Esophagus mucosa (tissue), 1 donor: Measurements from ENCODE around the gene USP15. TPM values are rescaled to one million over a fixed set of nuclear protein-coding genes. Genes with fewer than 3 reads are reported as not detected.

Source experiments
- ATAC-seq: fragments of 200-7000 bp; cut with Tn5 transposase; one replicate; pipeline ENCODE4 v1.9.1; 2020
- total RNA-seq: library from RNA; stranded (reverse); gene quantifications from one replicate; pipeline ENCODE4 v1.2.4, GENCODE V29; 2023
- donor health status: DM: yes; HTN: yes; CAD: no.

Gene USP15
- total RNA-seq, 1 donor from 2014 or later = 45.1 TPM

- no peak for ATAC-seq
Observed at GRCh38 chr12:62285284-62285683, 25.1 kb downstream of the USP15 start.

GRCh38 chr12:62288328-62288727, 28.1 kb downstream of the USP15 start:
- ATAC-seq = no peak

GRCh38 chr12:62290846-62291245, 30.6 kb downstream of the USP15 start:
- no peak for ATAC-seq

GRCh38 chr12:62291864-62292760, 31.9 kb downstream of the USP15 start:
- ATAC-seq = peak; percentile 48

GRCh38 chr12:62292761-62293344, 32.6 kb downstream of the USP15 start:
- no peak for ATAC-seq

- no peak for ATAC-seq
Observed at GRCh38 chr12:62294378-62294777, 34.2 kb downstream of the USP15 start.

GRCh38 chr12:62296001-62296400, 35.8 kb downstream of the USP15 start:
- ATAC-seq = no peak

- ATAC-seq = no peak
Observed at GRCh38 chr12:62297321-62297720, 37.1 kb downstream of the USP15 start.

GRCh38 chr12:62299617-62300016, 39.4 kb downstream of the USP15 start:
- ATAC-seq = no peak

GRCh38 chr12:62301080-62301798, 41.0 kb downstream of the USP15 start:
- no peak for ATAC-seq

GRCh38 chr12:62301799-62302133, 41.6 kb downstream of the USP15 start:
- ATAC-seq = no peak

GRCh38 chr12:62304560-62304959, 44.4 kb downstream of the USP15 start:
- ATAC-seq = no peak

GRCh38 chr12:62305778-62306177, 45.6 kb downstream of the USP15 start:
- no peak for ATAC-seq

- no peak for ATAC-seq
Observed at GRCh38 chr12:62306569-62307530, 46.6 kb downstream of the USP15 start.

- ATAC-seq = no peak
Observed at GRCh38 chr12:62308201-62308600, 48.0 kb downstream of the USP15 start.

GRCh38 chr12:62313727-62314380, 53.6 kb downstream of the USP15 start:
- no peak for ATAC-seq

GRCh38 chr12:62317017-62317416, 56.8 kb downstream of the USP15 start:
- no peak for ATAC-seq

- ATAC-seq = no peak
Observed at GRCh38 chr12:62319058-62319457, 58.9 kb downstream of the USP15 start.

- ATAC-seq = no peak
Observed at GRCh38 chr12:62320054-62320453, 59.9 kb downstream of the USP15 start.

- no peak for ATAC-seq
Observed at GRCh38 chr12:62323386-62323785, 63.2 kb downstream of the USP15 start.

- no peak for ATAC-seq
Observed at GRCh38 chr12:62328296-62328921, 68.2 kb downstream of the USP15 start.
